PC-9 (cell line): ENCODE results near the gene SVOPL. TPM values are rescaled to one million over a fixed set of nuclear protein-coding genes. Genes with fewer than 3 reads are reported as not detected.

Experiments
- BruUV-seq: library from RNA; stranded (reverse); fragments of 400-500 nt; replicated peaks from 2 replicates; lab custom pipeline; 2021; lab: Mats Ljungman, UMichigan
- CTCF ChIA-PET: fragments of 300-600 bp; sonication (Branson Sonifier 250); formaldehyde crosslinking; loops from one replicate; lab custom pipeline; 2022; ENCODE audit warnings: antibody characterized with exemption; lab: Charles Lee
- POLR2A ChIA-PET: fragments of 300-600 bp; sonication (Branson Sonifier 250); formaldehyde crosslinking; loops from one replicate; lab custom pipeline; 2022; ENCODE audit warnings: antibody characterized with exemption; ENCODE audit not compliant: unreplicated experiment; lab: Charles Lee
- DNase-seq, 2 experiments: peaks; one replicate each; pipeline versions ENCODE4 v3.0.0 to v3.0.0-alpha.2; 2015 to 2022; ENCODE audit warnings: mixed read lengths in 1 of 2
- H2AFZ ChIP-seq: fragments of 200-600 bp; sonication (generic); 2 replicates; pipeline ENCODE4 v1.8.1; 2017; ENCODE audit warnings: antibody characterized with exemption
- H3F3A ChIP-seq: fragments of 200-600 bp; sonication (generic); 2 replicates; pipeline ENCODE4 v1.8.1; 2017; ENCODE audit warnings: antibody characterized with exemption, mild to moderate bottlenecking, low read depth; ENCODE audit not compliant: insufficient read depth
- H3K27ac ChIP-seq: fragments of 200-600 bp; sonication (generic); 2 replicates; pipeline ENCODE4 v1.6.1; 2016; ENCODE audit warnings: mixed run types
- H3K27me3 ChIP-seq: fragments of 200-600 bp; sonication (generic); 2 replicates; pipeline ENCODE4 v1.6.1; 2016; ENCODE audit warnings: low read depth, mixed run types; ENCODE audit not compliant: insufficient read depth
- H3K36me3 ChIP-seq: fragments of 200-600 bp; sonication (generic); 2 replicates; pipeline ENCODE4 v1.6.1; 2016; ENCODE audit warnings: low read depth, mixed run types
- H3K4me1 ChIP-seq: fragments of 200-600 bp; sonication (generic); replicated peaks from 2 replicates; pipeline ENCODE4 v1.6.1; 2016; ENCODE audit warnings: mixed run types; ENCODE audit not compliant: insufficient read depth
- H3K4me2 ChIP-seq: fragments of 200-600 bp; sonication (generic); 2 replicates; pipeline ENCODE4 v1.6.1; 2017; ENCODE audit warnings: mixed run types
- H3K4me3 ChIP-seq: fragments of 200-600 bp; sonication (generic); 2 replicates; pipeline ENCODE4 v1.6.1; 2016; ENCODE audit warnings: mixed run types
- H3K79me2 ChIP-seq: fragments of 200-600 bp; sonication (generic); 2 replicates; pipeline ENCODE4 v1.6.1; 2017; ENCODE audit warnings: low read depth, mixed run types
- H3K9me2 ChIP-seq: fragments of 200-600 bp; sonication (generic); 2 replicates; pipeline ENCODE4 v1.8.1; 2017; ENCODE audit warnings: mild to moderate bottlenecking; ENCODE audit not compliant: insufficient read depth
- H3K9me3 ChIP-seq: fragments of 200-600 bp; sonication (generic); 2 replicates; pipeline ENCODE4 v1.8.1; 2016; ENCODE audit warnings: low read depth; ENCODE audit not compliant: insufficient read depth
- H4K20me1 ChIP-seq: fragments of 200-600 bp; sonication (generic); 2 replicates; pipeline ENCODE4 v1.8.1; 2017; ENCODE audit not compliant: insufficient read depth
- EZH2 ChIP-seq: fragments of 200-600 bp; sonication (generic); IDR thresholded peaks from 2 replicates; pipeline ENCODE4 v1.8.0; 2017; ENCODE audit warnings: antibody characterized with exemption, low read depth
- intact Hi-C: fragments of 100-400 bp; cut with micrococcal nuclease; formaldehyde crosslinking; loops from one replicate; pipeline ENCODE4 v1.10.0; 2022; ENCODE audit not compliant: unreplicated experiment
- total RNA-seq: library from RNA; stranded (reverse); gene quantifications from 2 replicates; pipeline ENCODE4 v1.2.3, GENCODE V29; 2021
- TF ChIP-seq, protein P1 (sequence below): fragments of 200-600 bp; sonication (generic); conservative IDR thresholded peaks from 2 replicates; pipeline ENCODE4 v1.6.1; 2017; ENCODE audit warnings: mixed run types, antibody characterized with exemption, mild to moderate bottlenecking, moderate library complexity

The SVOPL gene
- total RNA-seq, 1 experiment from 2014 or later: 0.70 TPM

DNA sequence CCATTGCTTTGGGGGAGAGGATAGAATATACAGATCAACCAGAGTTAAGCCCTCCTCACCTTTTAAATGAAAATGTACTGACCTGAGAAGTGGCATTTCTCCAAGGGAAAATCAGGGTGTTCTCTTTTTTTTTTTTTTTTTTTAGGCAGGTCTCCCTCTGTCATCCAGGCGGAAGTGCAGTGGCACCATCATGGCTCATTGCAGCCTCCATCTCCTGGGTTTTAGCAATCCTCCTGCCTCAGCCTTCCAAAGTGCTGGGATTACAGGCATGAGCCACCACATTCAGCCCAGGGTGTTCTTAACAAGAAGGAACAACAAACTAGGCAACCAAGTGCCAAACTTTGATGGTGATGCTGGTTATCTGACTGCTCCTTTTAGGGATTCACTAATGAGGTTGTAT is 111.0 kb downstream of the SVOPL start:
- no peaks in the 10 kb centered on the region for H3K27me3 ChIP-seq
- H2AFZ ChIP-seq: no peak overlapping the region
- POLR2A ChIA-PET: no interaction called here
- intact Hi-C loops: no loop called here
- H3K79me2 ChIP-seq: no peaks in the 10 kb centered on the region
- CTCF ChIA-PET: no interaction called here
- no peak for DNase-seq
- H3K4me2 ChIP-seq: no peak overlapping the region
- no peaks in the 10 kb centered on the region; the same call in 1 of the 2 replicates for H3K9me2 ChIP-seq
- no peaks in the 10 kb centered on the region for H3K4me1 ChIP-seq
- BruUV-seq: TSS peak; percentile 15
- no peak overlapping the region for H3K4me3 ChIP-seq
- no peaks in the 10 kb centered on the region; the same call in 1 of the 2 replicates for H4K20me1 ChIP-seq
- H3K27ac ChIP-seq: no peak overlapping the region
- H3K9me3 ChIP-seq: no peaks in the 10 kb centered on the region
- peaks cover 8% of the 10 kb centered on the region; the same call in 1 of the 2 replicates for H3K36me3 ChIP-seq
- TF ChIP-seq, protein P1, sequence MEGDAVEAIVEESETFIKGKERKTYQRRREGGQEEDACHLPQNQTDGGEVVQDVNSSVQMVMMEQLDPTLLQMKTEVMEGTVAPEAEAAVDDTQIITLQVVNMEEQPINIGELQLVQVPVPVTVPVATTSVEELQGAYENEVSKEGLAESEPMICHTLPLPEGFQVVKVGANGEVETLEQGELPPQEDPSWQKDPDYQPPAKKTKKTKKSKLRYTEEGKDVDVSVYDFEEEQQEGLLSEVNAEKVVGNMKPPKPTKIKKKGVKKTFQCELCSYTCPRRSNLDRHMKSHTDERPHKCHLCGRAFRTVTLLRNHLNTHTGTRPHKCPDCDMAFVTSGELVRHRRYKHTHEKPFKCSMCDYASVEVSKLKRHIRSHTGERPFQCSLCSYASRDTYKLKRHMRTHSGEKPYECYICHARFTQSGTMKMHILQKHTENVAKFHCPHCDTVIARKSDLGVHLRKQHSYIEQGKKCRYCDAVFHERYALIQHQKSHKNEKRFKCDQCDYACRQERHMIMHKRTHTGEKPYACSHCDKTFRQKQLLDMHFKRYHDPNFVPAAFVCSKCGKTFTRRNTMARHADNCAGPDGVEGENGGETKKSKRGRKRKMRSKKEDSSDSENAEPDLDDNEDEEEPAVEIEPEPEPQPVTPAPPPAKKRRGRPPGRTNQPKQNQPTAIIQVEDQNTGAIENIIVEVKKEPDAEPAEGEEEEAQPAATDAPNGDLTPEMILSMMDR: no peak
- no peak for TF ChIP-seq EZH2
- H3F3A ChIP-seq: no peaks in the 10 kb centered on the region; the same call in 1 of the 2 replicates

DNA sequence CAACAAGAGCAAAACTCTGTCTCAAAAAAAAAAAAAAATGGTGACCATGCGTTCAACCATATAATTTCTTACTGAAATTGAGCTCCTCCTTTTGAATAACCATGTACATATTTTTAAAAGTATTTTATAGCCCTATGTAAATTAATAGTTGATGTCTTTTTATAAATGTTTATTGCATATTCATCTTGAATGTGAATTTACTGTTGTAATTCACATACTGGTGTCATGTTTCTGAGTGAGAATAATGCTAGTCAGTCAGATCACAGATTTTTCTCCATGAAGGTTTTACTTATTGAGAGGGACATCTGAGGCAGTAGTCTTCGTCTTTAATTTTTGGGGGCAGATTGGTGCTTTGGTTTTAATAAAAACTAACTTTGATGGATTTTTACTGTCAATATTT is 112.2 kb downstream of the SVOPL start:
- Histone ChIP-seq H3K4me2 (no peak overlapping the region), H3K4me1 (no peaks in the 10 kb centered on the region), H3K27me3 (no peaks in the 10 kb centered on the region), H2AFZ (no peak overlapping the region), H3K9me2 (no peaks in the 10 kb centered on the region; the same call in 1 of the 2 replicates), H3K79me2 (no peaks in the 10 kb centered on the region), H3K9me3 (no peaks in the 10 kb centered on the region), H4K20me1 (no peaks in the 10 kb centered on the region; the same call in 1 of the 2 replicates), H3F3A (no peaks in the 10 kb centered on the region; the same call in 1 of the 2 replicates), H3K27ac (no peak overlapping the region), H3K4me3 (no peak overlapping the region), H3K36me3 (peaks cover 20% of the 10 kb centered on the region; the same call in 1 of the 2 replicates)
- DNase-seq: no peak
- intact Hi-C loops: loop anchor here (10.0 kb wide), 1 partner anchor 276 kb away; no protein-coding TSS in a partner anchor
- BruUV-seq: no TSS peak
- POLR2A ChIA-PET: no interaction called here
- CTCF ChIA-PET: interaction anchor here (0.7 kb wide), 1 partner anchor 23 kb away, joined by 3 read pairs; no protein-coding TSS in a partner anchor
- TF ChIP-seq EZH2: no peak
- TF ChIP-seq, protein P1: no peak

DNA sequence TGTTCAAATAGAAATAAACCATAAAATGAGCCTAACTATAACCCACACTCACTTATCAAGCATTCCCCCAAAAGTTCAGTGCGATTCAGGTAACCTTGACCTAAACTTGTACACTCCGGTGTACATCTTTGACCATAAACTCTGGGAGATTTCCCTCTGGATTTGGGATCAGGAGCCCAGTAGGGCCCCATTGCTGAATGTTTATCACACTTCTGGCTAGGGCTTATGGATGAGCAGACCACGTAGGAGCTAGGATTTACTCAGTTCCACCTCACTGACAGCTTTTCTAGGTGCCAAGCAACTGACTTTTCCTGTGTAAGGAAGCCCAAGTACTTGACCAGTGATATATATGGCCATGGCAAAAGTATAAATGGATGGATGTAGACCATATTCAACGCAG is 113.7 kb downstream of the SVOPL start:
- Histone ChIP-seq H3K9me2 (no peaks in the 10 kb centered on the region; the same call in 1 of the 2 replicates), H2AFZ (no peak overlapping the region), H3K79me2 (no peaks in the 10 kb centered on the region), H3K27ac (no peak overlapping the region), H4K20me1 (no peaks in the 10 kb centered on the region; the same call in 1 of the 2 replicates), H3K4me2 (no peak overlapping the region), H3K27me3 (no peaks in the 10 kb centered on the region), H3K9me3 (no peaks in the 10 kb centered on the region), H3F3A (no peaks in the 10 kb centered on the region; the same call in 1 of the 2 replicates), H3K36me3 (peaks cover 25% of the 10 kb centered on the region; the same call in 1 of the 2 replicates), H3K4me3 (no peak overlapping the region), H3K4me1 (no peaks in the 10 kb centered on the region)
- TF ChIP-seq, protein P1: no peak
- no peak for TF ChIP-seq EZH2
- POLR2A ChIA-PET: no interaction called here
- intact Hi-C loops: loop anchor here (10.0 kb wide), 1 partner anchor 277 kb away; no protein-coding TSS in a partner anchor
- CTCF ChIA-PET: no interaction called here
- DNase-seq: no peak
- BruUV-seq: no TSS peak
